NCI-H2171 (cell line): ENCODE data around the gene TOR1AIP2.
"Not testable (repeated sequence)": the region's sequence is repeated elsewhere in the genome, so short reads cannot be mapped to it uniquely, and the experiment has no call there.

Source experiments
- DNase-seq: peaks from one replicate; lab custom pipeline; 2025; lab: John Stamatoyannopoulos, UW

TOR1AIP2 gene

GRCh38 chr1:179807291-179807690 lies 70.3 kb downstream of the TOR1AIP2 start:
- no peak for DNase-seq

GRCh38 chr1:179806333-179806732 lies 71.3 kb downstream of the TOR1AIP2 start:
- DNase-seq = no peak

- DNase-seq = no peak
Observed at GRCh38 chr1:179805291-179806195, 72.1 kb downstream of the TOR1AIP2 start.

- DNase-seq = not testable (repeated sequence)
Observed at GRCh38 chr1:179804417-179804816, 73.2 kb downstream of the TOR1AIP2 start.

GRCh38 chr1:179803918-179804317 lies 73.7 kb downstream of the TOR1AIP2 start:
- DNase-seq = peak; percentile 55

- DNase-seq = no peak
Observed at GRCh38 chr1:179803104-179803503, 74.5 kb downstream of the TOR1AIP2 start.

- no peak for DNase-seq
Observed at GRCh38 chr1:179800481-179800880, 77.1 kb downstream of the TOR1AIP2 start.

- DNase-seq = no peak
Observed at GRCh38 chr1:179798864-179799516, 78.6 kb downstream of the TOR1AIP2 start.

GRCh38 chr1:179798213-179798863 lies 79.3 kb downstream of the TOR1AIP2 start:
- DNase-seq = no peak

- DNase-seq = no peak
Observed at GRCh38 chr1:179794669-179795068, 82.9 kb downstream of the TOR1AIP2 start.

GRCh38 chr1:179794146-179794545 lies 83.5 kb downstream of the TOR1AIP2 start:
- DNase-seq = no peak

GRCh38 chr1:179793281-179793680 lies 84.3 kb downstream of the TOR1AIP2 start:
- DNase-seq = peak; percentile 33
